T-helper 2 cell (primary cell): ENCODE results near the gene TMEM183A.

Experiments
- DNase-seq, 5 experiments: peaks; one replicate each; pipeline versions ENCODE4 v3.0.0 to v3.0.0-alpha.2; 2012 to 2022

TMEM183A gene

GRCh38 chr1:203046984-203047630 is 39.9 kb downstream of the TMEM183A start:
- DNase-seq = no peak

- DNase-seq = no peak
These were observed 40.9 kb downstream of the TMEM183A start for GRCh38 chr1:203048086-203048485.

GRCh38 chr1:203048555-203049051 is 41.4 kb downstream of the TMEM183A start:
- DNase-seq = no peak

- DNase-seq = no peak
These were observed 41.9 kb downstream of the TMEM183A start for GRCh38 chr1:203049077-203049476.

- no peak for DNase-seq
These were observed 42.5 kb downstream of the TMEM183A start for GRCh38 chr1:203049576-203050180.

- no peak for DNase-seq
These were observed 43.7 kb downstream of the TMEM183A start for GRCh38 chr1:203050826-203051225.

- DNase-seq = no peak
These were observed 44.7 kb downstream of the TMEM183A start for GRCh38 chr1:203051841-203052324.

- no peak for DNase-seq
These were observed 45.4 kb downstream of the TMEM183A start for GRCh38 chr1:203052601-203053000.

GRCh38 chr1:203054184-203054583 is 47.0 kb downstream of the TMEM183A start:
- DNase-seq = no peak

- no peak for DNase-seq
These were observed 47.5 kb downstream of the TMEM183A start for GRCh38 chr1:203054642-203055041.

- no peak for DNase-seq
These were observed 48.1 kb downstream of the TMEM183A start for GRCh38 chr1:203055161-203055799.

- no peak for DNase-seq
These were observed 48.8 kb downstream of the TMEM183A start for GRCh38 chr1:203056012-203056411.

- no peak for DNase-seq
These were observed 49.3 kb downstream of the TMEM183A start for GRCh38 chr1:203056516-203056915.

GRCh38 chr1:203057911-203058675 is 50.9 kb downstream of the TMEM183A start:
- no peak for DNase-seq

GRCh38 chr1:203058676-203058935 is 51.4 kb downstream of the TMEM183A start:
- no peak for DNase-seq

- no peak for DNase-seq
These were observed 52.3 kb downstream of the TMEM183A start for GRCh38 chr1:203059485-203059884.

- no peak for DNase-seq
These were observed 52.9 kb downstream of the TMEM183A start for GRCh38 chr1:203060115-203060514.

- no peak for DNase-seq
These were observed 56.1 kb downstream of the TMEM183A start for GRCh38 chr1:203063287-203063686.

GRCh38 chr1:203065191-203065590 is 58.0 kb downstream of the TMEM183A start:
- DNase-seq = no peak

GRCh38 chr1:203065986-203066385 is 58.8 kb downstream of the TMEM183A start:
- no peak for DNase-seq

- no peak for DNase-seq
These were observed 59.8 kb downstream of the TMEM183A start for GRCh38 chr1:203066965-203067364.

- DNase-seq = no peak
These were observed 62.0 kb downstream of the TMEM183A start for GRCh38 chr1:203069030-203069747.
